Ovary (tissue), 9 donors: ENCODE measurements around the gene LDB1. TPM values are rescaled to one million over a fixed set of nuclear protein-coding genes. Genes with fewer than 3 reads are reported as not detected.

ENCODE experiments used
- DNase-seq, 5 donors: peaks; one replicate each; pipeline ENCODE4 v3.0.0-alpha.2; 2019 to 2020
- H3K27ac ChIP-seq, 2 donors: fragments of 200-600 bp; one replicate each; pipeline versions ENCODE4 v1.5.1 to v1.8.0; 2019 to 2022
- H3K27me3 ChIP-seq: fragments of 200-600 bp; one replicate; pipeline ENCODE4 v1.8.0; 2022
- H3K36me3 ChIP-seq: fragments of 200-600 bp; sonication (generic); one replicate; pipeline ENCODE4 v1.5.1; 2019
- H3K4me1 ChIP-seq: one replicate; pipeline ENCODE4 v1.8.1; 2013; ENCODE audit warnings: mild to moderate bottlenecking, moderate library complexity; ENCODE audit not compliant: insufficient read depth
- H3K4me3 ChIP-seq: fragments of 200-600 bp; sonication (generic); one replicate; pipeline ENCODE4 v1.5.1; 2017
- H3K9me3 ChIP-seq, 2 donors: fragments of 200-600 bp in 1 of 2; sonication (generic) in 1 of 2; one replicate each; pipeline versions ENCODE4 v1.5.1 to v1.8.1; 2013 to 2019; ENCODE audit warnings: mild to moderate bottlenecking in 1 of 2, moderate library complexity in 1 of 2
- CTCF ChIP-seq, 3 donors: fragments of 450-650 bp in 2 of 3; fragments of 200-600 bp in 1 of 3; IDR thresholded peaks; one replicate each; pipeline versions ENCODE4 v1.5.1 to v1.8.0; 2016 to 2022; ENCODE audit warnings: antibody characterized with exemption in 3 of 3, mild to moderate bottlenecking in 1 of 3
- EP300 ChIP-seq: sonication (generic); formaldehyde crosslinking; IDR thresholded peaks from one replicate; pipeline ENCODE4 v1.6.1; 2017; ENCODE audit warnings: antibody characterized with exemption
- POLR2A ChIP-seq: fragments of 450-650 bp; IDR thresholded peaks from one replicate; pipeline ENCODE4 v1.6.1; 2017; ENCODE audit warnings: antibody characterized with exemption, mild to moderate bottlenecking, moderate library complexity
- whole genome bisulfite sequencing, 3 donors: extraction: QIAGEN DNeasy Blood & Tissue Kit in 1 of 3; methylation state at CpG; one replicate each; pipeline versions ENCODE4 v1.1.5 to v1.1.7; 2013 to 2017; 5-methylcytosine and 5-hydroxymethylcytosine counted together
- intact Hi-C, 4 donors: fragments of 100-400 bp; cut with DNase I; formaldehyde crosslinking; loops; one replicate each; pipeline versions ENCODE4 v1.11.0 to v1.15.1; 2022 to 2023
- polyA plus RNA-seq, 2 donors: library from polyadenylated mRNA; stranded (reverse); fragments of 200-250 nt in 1 of 2; fragments of 350-450 nt in 1 of 2; fragmentation: Illumina TruSeq in 1 of 2; extraction: RNeasy Lipid Tissue Mini Kit (QIAGEN cat#74804) in 1 of 2; gene quantifications; one replicate each; pipeline ENCODE4 v1.2.3, GENCODE V29; 2013 to 2014
- total RNA-seq, 7 donors: library from RNA; depleted of rRNA in 2 of 7; stranded (reverse); fragments of >200 nt in 2 of 7; fragmentation: NEBNext Ultra II Directional in 3 of 7; extraction: Animal tissue kit (Norgen Biotek cat#: 25700) in 3 of 7; gene quantifications; one replicate each; pipeline versions ENCODE4 v1.1.0 to v1.2.4, GENCODE V29; 2016 to 2023
- donor health status: DM: no; HTN: no; CAD: no; lungs with moderate emphysema.
- donor health status: DM: no; HTN: no; CAD: no.
- donor health status: Bipolar disorder and iron deficiency.
- donor health status: DM: yes; HTN: yes; CAD: no.
- donor health status: DM: no; HTN: no; CAD: no.
- donor health status: DM: yes; HTN: yes; CAD: no.

Gene LDB1
- total and polyA plus RNA-seq, 9 donors = 59.0 to 141 (median 93.2) TPM

GRCh38 chr10:102122450-102122849, 2.3 kb upstream of the LDB1 start:
- Histone ChIP-seq H3K4me3 (no peak overlapping the region), H3K27me3 (no peaks in the 10 kb centered on the region), H3K4me1 (peaks cover 14% of the 10 kb centered on the region), H3K9me3 (no peaks in the 10 kb centered on the region), H3K27ac (peak overlapping the region; percentile 96 to 99), H3K36me3 (no peaks in the 10 kb centered on the region)
- intact Hi-C loops = no loop called here
- WGBS, 3 donors = 94 to 100% (median 96%) methylated on average over 1 of the region's 1 CpG
- DNase-seq = no peak
- no peak for TF ChIP-seq POLR2A
- no peak for TF ChIP-seq CTCF (IDR thresholded peaks at IDR 0.05)
- TF ChIP-seq EP300 = no peak

- Histone ChIP-seq H3K27me3 (no peaks in the 10 kb centered on the region), H3K4me3 (peak overlapping the region; percentile 49), H3K4me1 (peaks cover 16% of the 10 kb centered on the region), H3K9me3 (no peaks in the 10 kb centered on the region), H3K27ac (peak overlapping the region; percentile 96 to 99), H3K36me3 (no peaks in the 10 kb centered on the region)
- 6 to 23% (median 17%) methylated on average over 6 of the region's 6 CpGs for WGBS, 3 donors
- peak; percentile 75 to 81 (median 77) for DNase-seq
- peak in 2 of 3 donors; percentile 54 to 57 for TF ChIP-seq CTCF (IDR thresholded peaks at IDR 0.05)
- TF ChIP-seq EP300 = no peak
- intact Hi-C loops = no loop called here
These were observed 1.7 kb upstream of the LDB1 start for GRCh38 chr10:102121739-102122372.

GRCh38 chr10:102120991-102121738, 997 bp upstream of the LDB1 start:
- Histone ChIP-seq H3K9me3 (no peaks in the 10 kb centered on the region), H3K4me3 (peak overlapping the region; percentile 49), H3K4me1 (peaks cover 22% of the 10 kb centered on the region), H3K27ac (peak overlapping the region; percentile 96 to 99), H3K36me3 (no peaks in the 10 kb centered on the region), H3K27me3 (no peaks in the 10 kb centered on the region)
- TF ChIP-seq POLR2A = peak; percentile 89
- peak; percentile 21 for TF ChIP-seq EP300
- TF ChIP-seq CTCF (IDR thresholded peaks at IDR 0.05) = peak in 1 of 3 donors; percentile 16
- intact Hi-C loops = no loop called here
- DNase-seq = peak; percentile 89 to 95 (median 92)
- 1 to 2% (median 1%) methylated on average over 15 of the region's 15 CpGs for WGBS, 3 donors

GRCh38 chr10:102119417-102120141, 589 bp downstream of the LDB1 start:
- WGBS, 3 donors = 1 to 2% (median 2%) methylated on average over 15 to 22 of the region's 22 CpGs
- Histone ChIP-seq H3K9me3 (no peaks in the 10 kb centered on the region), H3K4me1 (peaks cover 22% of the 10 kb centered on the region), H3K27ac (peak overlapping the region; percentile 96 to 99), H3K4me3 (peak overlapping the region; percentile 49), H3K36me3 (no peaks in the 10 kb centered on the region), H3K27me3 (no peaks in the 10 kb centered on the region)
- no peak for TF ChIP-seq EP300
- peak; percentile 66 for TF ChIP-seq POLR2A
- TF ChIP-seq CTCF (IDR thresholded peaks at IDR 0.05) = no peak
- intact Hi-C loops = loop anchor here in 2 of 4 donors (5.0 to 10.0 kb wide), 2 partner anchors 52 to 55 kb away; partner anchors contain the start of gene HPS6 (in 2 of the 2)
- DNase-seq = peak; percentile 79 to 89 (median 82)
